ENCODE results near the gene SNX9. TPM values are rescaled to one million over a fixed set of nuclear protein-coding genes. Genes with fewer than 3 reads are reported as not detected.

The SNX9 gene
- total RNA-seq, 1 experiment from 2014 or later = 27.4 TPM

- Mint-ChIP-seq H3K36me3 (ENCODE audit: insufficient read depth, unreplicated experiment) (peaks cover 42% of the 10 kb centered on the region), H3K27ac (ENCODE audit: unreplicated experiment) (no peak overlapping the region), H3K27me3 (ENCODE audit: insufficient read depth, unreplicated experiment) (no peaks in the 10 kb centered on the region), H3K4me1 (ENCODE audit: low read depth, unreplicated experiment) (no peaks in the 10 kb centered on the region), H3K9me3 (ENCODE audit: unreplicated experiment) (no peaks in the 10 kb centered on the region), H3K4me3 (ENCODE audit: unreplicated experiment) (no peak overlapping the region)
- H3K9me3 ChIP-seq = no peaks in the 10 kb centered on the region
- H3K4me1 ChIP-seq = no peaks in the 10 kb centered on the region
- CTCF ChIA-PET = no interaction called here
- no peaks in the 10 kb centered on the region for H3K27me3 ChIP-seq (replicated peaks; ENCODE audit: control insufficient read depth, insufficient read depth, low read length)
- no peak overlapping the region for H3K4me3 ChIP-seq (ENCODE audit: low read depth, low read length)
- no TSS peak for BruUV-seq (replicated peaks)
- peaks cover 2% of the 10 kb centered on the region; the same call in 1 of the 2 replicates for H3K36me3 ChIP-seq (ENCODE audit: control insufficient read depth, insufficient read depth, low read length)
- TF ChIP-seq, protein P1, sequence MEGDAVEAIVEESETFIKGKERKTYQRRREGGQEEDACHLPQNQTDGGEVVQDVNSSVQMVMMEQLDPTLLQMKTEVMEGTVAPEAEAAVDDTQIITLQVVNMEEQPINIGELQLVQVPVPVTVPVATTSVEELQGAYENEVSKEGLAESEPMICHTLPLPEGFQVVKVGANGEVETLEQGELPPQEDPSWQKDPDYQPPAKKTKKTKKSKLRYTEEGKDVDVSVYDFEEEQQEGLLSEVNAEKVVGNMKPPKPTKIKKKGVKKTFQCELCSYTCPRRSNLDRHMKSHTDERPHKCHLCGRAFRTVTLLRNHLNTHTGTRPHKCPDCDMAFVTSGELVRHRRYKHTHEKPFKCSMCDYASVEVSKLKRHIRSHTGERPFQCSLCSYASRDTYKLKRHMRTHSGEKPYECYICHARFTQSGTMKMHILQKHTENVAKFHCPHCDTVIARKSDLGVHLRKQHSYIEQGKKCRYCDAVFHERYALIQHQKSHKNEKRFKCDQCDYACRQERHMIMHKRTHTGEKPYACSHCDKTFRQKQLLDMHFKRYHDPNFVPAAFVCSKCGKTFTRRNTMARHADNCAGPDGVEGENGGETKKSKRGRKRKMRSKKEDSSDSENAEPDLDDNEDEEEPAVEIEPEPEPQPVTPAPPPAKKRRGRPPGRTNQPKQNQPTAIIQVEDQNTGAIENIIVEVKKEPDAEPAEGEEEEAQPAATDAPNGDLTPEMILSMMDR (IDR thresholded peaks at IDR 0.05; ENCODE audit: insufficient read depth in 1 of 2, low read depth in 1 of 2, low read length in 1 of 2, severe bottlenecking in 1 of 2, unreplicated experiment in 1 of 2) = no peak
- no peak for DNase-seq
- POLR2A ChIA-PET = no interaction called here
- intact Hi-C loops (cut with micrococcal nuclease; ENCODE audit: unreplicated experiment) = no loop called here
These were observed 56.8 kb downstream of the SNX9 start for GRCh38 chr6:157879873-157880254.

DNA sequence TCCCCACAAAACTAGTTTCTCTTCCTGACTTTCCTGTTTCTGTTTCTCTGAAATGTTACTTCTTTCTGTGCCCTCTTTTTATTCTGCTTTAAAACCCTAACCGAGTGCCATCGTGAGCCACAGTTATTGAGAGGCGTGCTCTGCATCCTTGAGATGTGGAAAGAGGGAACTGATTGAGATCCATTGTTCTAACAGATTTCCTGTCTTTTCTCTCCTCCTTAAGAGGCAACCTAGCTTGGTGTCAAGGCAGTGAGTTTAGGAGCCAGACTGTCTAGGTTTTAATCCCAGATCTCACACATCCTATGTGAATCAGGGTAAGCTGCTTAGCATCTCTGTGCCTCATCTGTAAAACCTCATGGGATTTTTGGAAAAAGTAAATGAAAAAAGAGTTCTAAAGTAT lies 57.5 kb downstream of the SNX9 start:
- no peak overlapping the region for H3K4me3 ChIP-seq (ENCODE audit: low read depth, low read length)
- CTCF ChIA-PET = no interaction called here
- no peak for DNase-seq
- no peak overlapping the region for H3K27ac Mint-ChIP-seq (ENCODE audit: unreplicated experiment)
- H3K9me3 Mint-ChIP-seq (ENCODE audit: unreplicated experiment) = no peaks in the 10 kb centered on the region
- no peaks in the 10 kb centered on the region for H3K9me3 ChIP-seq
- no TSS peak for BruUV-seq (replicated peaks)
- POLR2A ChIA-PET = no interaction called here
- H3K27me3 ChIP-seq (replicated peaks; ENCODE audit: control insufficient read depth, insufficient read depth, low read length) = no peaks in the 10 kb centered on the region
- TF ChIP-seq, protein P1 (IDR thresholded peaks at IDR 0.05; ENCODE audit: insufficient read depth in 1 of 2, low read depth in 1 of 2, low read length in 1 of 2, severe bottlenecking in 1 of 2, unreplicated experiment in 1 of 2) = no peak
- H3K4me1 ChIP-seq = no peaks in the 10 kb centered on the region
- no peaks in the 10 kb centered on the region for H3K27me3 Mint-ChIP-seq (ENCODE audit: insufficient read depth, unreplicated experiment)
- H3K4me3 Mint-ChIP-seq (ENCODE audit: unreplicated experiment) = no peak overlapping the region
- peaks cover 2% of the 10 kb centered on the region; the same call in 1 of the 2 replicates for H3K36me3 ChIP-seq (ENCODE audit: control insufficient read depth, insufficient read depth, low read length)
- peaks cover 35% of the 10 kb centered on the region for H3K36me3 Mint-ChIP-seq (ENCODE audit: insufficient read depth, unreplicated experiment)
- no peaks in the 10 kb centered on the region for H3K4me1 Mint-ChIP-seq (ENCODE audit: low read depth, unreplicated experiment)
- intact Hi-C loops (cut with micrococcal nuclease; ENCODE audit: unreplicated experiment) = no loop called here

DNA sequence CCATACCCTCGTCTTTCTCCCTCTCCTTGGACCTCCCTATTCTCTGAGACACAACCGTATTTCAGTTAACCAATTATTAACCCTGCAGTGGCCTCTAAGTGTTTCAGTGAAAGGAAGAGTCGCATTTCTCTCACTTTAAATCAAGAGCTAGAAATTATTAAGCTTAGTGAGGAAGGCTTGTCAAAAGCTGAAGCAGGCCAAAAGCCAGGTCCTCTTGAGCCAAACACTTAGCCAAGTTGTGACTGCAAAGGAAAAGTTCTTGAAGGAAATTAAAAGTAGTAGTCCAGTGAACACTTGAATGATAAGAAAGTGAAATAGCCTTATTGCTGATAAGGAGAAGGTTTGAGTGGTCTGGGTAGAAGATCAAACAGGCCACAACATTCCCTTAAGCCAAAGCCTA lies 58.3 kb downstream of the SNX9 start:
- ChIA-PET CTCF (no interaction called here), POLR2A (no interaction called here)
- BruUV-seq (replicated peaks) = no TSS peak
- Mint-ChIP-seq H3K36me3 (ENCODE audit: insufficient read depth, unreplicated experiment) (peaks cover 32% of the 10 kb centered on the region), H3K27ac (ENCODE audit: unreplicated experiment) (no peak overlapping the region), H3K9me3 (ENCODE audit: unreplicated experiment) (no peaks in the 10 kb centered on the region), H3K27me3 (ENCODE audit: insufficient read depth, unreplicated experiment) (no peaks in the 10 kb centered on the region), H3K4me3 (ENCODE audit: unreplicated experiment) (no peak overlapping the region), H3K4me1 (ENCODE audit: low read depth, unreplicated experiment) (no peaks in the 10 kb centered on the region)
- H3K4me3 ChIP-seq (ENCODE audit: low read depth, low read length) = no peak overlapping the region
- TF ChIP-seq, protein P1 (IDR thresholded peaks at IDR 0.05; ENCODE audit: insufficient read depth in 1 of 2, low read depth in 1 of 2, low read length in 1 of 2, severe bottlenecking in 1 of 2, unreplicated experiment in 1 of 2) = no peak
- H3K36me3 ChIP-seq (ENCODE audit: control insufficient read depth, insufficient read depth, low read length) = peaks cover 2% of the 10 kb centered on the region; the same call in 1 of the 2 replicates
- no peak for DNase-seq
- no peaks in the 10 kb centered on the region for H3K27me3 ChIP-seq (replicated peaks; ENCODE audit: control insufficient read depth, insufficient read depth, low read length)
- intact Hi-C loops (cut with micrococcal nuclease; ENCODE audit: unreplicated experiment) = no loop called here
- no peaks in the 10 kb centered on the region for H3K9me3 ChIP-seq
- H3K4me1 ChIP-seq = no peaks in the 10 kb centered on the region

All from Caco-2 (cell line).